HEK293 (cell line): Measurements from ENCODE around the gene LRRIQ3.

Source experiments
- CTCF ChIA-PET: fragments of 350-600 bp; formaldehyde crosslinking; extraction: SDS; loops from one replicate; lab custom pipeline; 2021; ENCODE audit warnings: antibody characterized with exemption; lab: Yijun Ruan, JAX
- POLR2A ChIA-PET: fragments of 300-600 bp; formaldehyde crosslinking; extraction: SDS; loops from one replicate; lab custom pipeline; 2020; ENCODE audit warnings: antibody characterized with exemption, inconsistent platforms; lab: Yijun Ruan, JAX
- H3K27ac ChIP-seq: fragments of 200-500 bp; sonication (Bioruptor generic); 2 replicates; pipeline ENCODE4 v1.5.1; 2014; ENCODE audit warnings: low read depth, low read length, control low read depth, inconsistent platforms; ENCODE audit errors: extremely low read depth
- H3K36me3 ChIP-seq, 2 experiments: fragments of 200-500 bp in 1 of 2; sonication (Bioruptor generic) in 1 of 2; 1 replicate in 1 of 2; 2 replicates in 1 of 2; pipeline ENCODE4 v1.5.1; 2014 to 2017; ENCODE audit warnings: inconsistent platforms in 2 of 2, low read length in 2 of 2; ENCODE audit not compliant: control insufficient read depth in 2 of 2, insufficient read depth in 1 of 2
- H3K4me1 ChIP-seq: fragments of 200-500 bp; sonication (Bioruptor generic); 2 replicates; pipeline ENCODE4 v1.5.1; 2014; ENCODE audit warnings: mild to moderate bottlenecking, low read length, inconsistent platforms; ENCODE audit not compliant: control insufficient read depth, insufficient read depth
- H3K4me3 ChIP-seq: 2 replicates; pipeline ENCODE4 v1.5.1; 2011; ENCODE audit warnings: low read depth, mild to moderate bottlenecking, control low read depth, low read length, moderate library complexity
- H3K9me3 ChIP-seq: fragments of 200-500 bp; sonication (Bioruptor generic); 2 replicates; pipeline ENCODE4 v1.5.1; 2014; ENCODE audit warnings: low read depth, low read length, inconsistent platforms; ENCODE audit not compliant: control insufficient read depth, insufficient read depth
- BCL11A ChIP-seq: fragments of 450-650 bp; formaldehyde crosslinking; IDR thresholded peaks from 2 replicates; pipeline ENCODE4 v1.5.1; 2016; ENCODE audit warnings: low read depth, missing biosample characterization, missing genetic modification characterization
- SCRT2 ChIP-seq: fragments of 450-650 bp; formaldehyde crosslinking; IDR thresholded peaks from 2 replicates; pipeline ENCODE4 v1.5.1; 2016; ENCODE audit warnings: missing biosample characterization, missing genetic modification characterization
- SP3 ChIP-seq: fragments of 450-650 bp; formaldehyde crosslinking; IDR thresholded peaks from 2 replicates; pipeline ENCODE4 v1.5.1; 2016; ENCODE audit warnings: missing biosample characterization, missing genetic modification characterization
- SP7 ChIP-seq: fragments of 450-650 bp; formaldehyde crosslinking; IDR thresholded peaks from 2 replicates; pipeline ENCODE4 v1.5.1; 2016; ENCODE audit warnings: missing biosample characterization, missing genetic modification characterization
- ZBTB21 ChIP-seq: fragments of 450-650 bp; formaldehyde crosslinking; IDR thresholded peaks from 2 replicates; pipeline ENCODE4 v1.5.1; 2017; ENCODE audit warnings: missing biosample characterization, missing genetic modification characterization
- ZFP3 ChIP-seq: fragments of 450-650 bp; formaldehyde crosslinking; IDR thresholded peaks from 2 replicates; pipeline ENCODE4 v1.5.1; 2016; ENCODE audit warnings: low read depth, missing biosample characterization, missing genetic modification characterization
- ZFP41 ChIP-seq: fragments of 450-650 bp; formaldehyde crosslinking; IDR thresholded peaks from 2 replicates; pipeline ENCODE4 v1.5.1; 2016; ENCODE audit warnings: missing biosample characterization, missing genetic modification characterization, borderline replicate concordance
- ZNF112 ChIP-seq: fragments of 450-650 bp; formaldehyde crosslinking; IDR thresholded peaks from 2 replicates; pipeline ENCODE4 v1.5.0; 2017; ENCODE audit warnings: missing biosample characterization, missing genetic modification characterization
- ZNF19 ChIP-seq: fragments of 450-650 bp; formaldehyde crosslinking; IDR thresholded peaks from 2 replicates; pipeline ENCODE4; 2016; ENCODE audit warnings: missing biosample characterization, missing genetic modification characterization, low read depth
- ZNF211 ChIP-seq: fragments of 450-650 bp; formaldehyde crosslinking; IDR thresholded peaks from 2 replicates; pipeline ENCODE4 v1.5.1; 2016; ENCODE audit warnings: low read depth, missing biosample characterization, missing genetic modification characterization
- ZNF23 ChIP-seq: fragments of 450-650 bp; formaldehyde crosslinking; IDR thresholded peaks from 2 replicates; pipeline ENCODE4 v1.5.1; 2016; ENCODE audit warnings: missing biosample characterization, missing genetic modification characterization, borderline replicate concordance
- ZNF350 ChIP-seq: fragments of 450-650 bp; formaldehyde crosslinking; IDR thresholded peaks from 2 replicates; pipeline ENCODE4 v1.5.0; 2017; ENCODE audit warnings: missing biosample characterization, mild to moderate bottlenecking, missing genetic modification characterization
- ZNF37A ChIP-seq: fragments of 450-650 bp; IDR thresholded peaks from 2 replicates; pipeline ENCODE4 v1.5.1; 2018; ENCODE audit warnings: missing biosample characterization, missing genetic modification characterization
- ZNF433 ChIP-seq: fragments of 450-650 bp; formaldehyde crosslinking; IDR thresholded peaks from 2 replicates; pipeline ENCODE4 v1.5.1; 2016; ENCODE audit warnings: missing biosample characterization, missing genetic modification characterization, low read depth
- ZNF514 ChIP-seq: fragments of 450-650 bp; formaldehyde crosslinking; IDR thresholded peaks from 2 replicates; pipeline ENCODE4 v1.5.1; 2016; ENCODE audit warnings: missing biosample characterization, missing genetic modification characterization
- ZNF561 ChIP-seq: fragments of 450-650 bp; IDR thresholded peaks from 2 replicates; pipeline ENCODE4 v1.5.1; 2018; ENCODE audit warnings: missing biosample characterization, missing genetic modification characterization, borderline replicate concordance
- ZNF610 ChIP-seq: fragments of 450-650 bp; formaldehyde crosslinking; IDR thresholded peaks from 2 replicates; pipeline ENCODE4 v1.5.1; 2016; ENCODE audit warnings: missing biosample characterization, missing genetic modification characterization, borderline replicate concordance
- ZNF664 ChIP-seq: fragments of 450-650 bp; formaldehyde crosslinking; IDR thresholded peaks from 2 replicates; pipeline ENCODE4 v1.5.1; 2016; ENCODE audit warnings: missing biosample characterization, missing genetic modification characterization
- ZNF677 ChIP-seq: fragments of 450-650 bp; IDR thresholded peaks from 2 replicates; pipeline ENCODE4 v1.5.0; 2018; ENCODE audit warnings: missing biosample characterization, mild to moderate bottlenecking, missing genetic modification characterization, moderate library complexity
- ZNF785 ChIP-seq: fragments of 450-650 bp; formaldehyde crosslinking; IDR thresholded peaks from 2 replicates; pipeline ENCODE4 v1.5.1; 2016; ENCODE audit warnings: missing biosample characterization, missing genetic modification characterization
- ZSCAN16 ChIP-seq: fragments of 450-650 bp; formaldehyde crosslinking; IDR thresholded peaks from 2 replicates; pipeline ENCODE4 v1.5.1; 2016; ENCODE audit warnings: missing biosample characterization, missing genetic modification characterization
- TF ChIP-seq, protein P1 (sequence below): fragments of 450-650 bp; formaldehyde crosslinking; IDR thresholded peaks from 2 replicates; pipeline ENCODE4 v1.5.1; 2016; ENCODE audit warnings: missing biosample characterization, missing genetic modification characterization, low read depth
- TF ChIP-seq, protein P2 (sequence below): fragments of 450-650 bp; formaldehyde crosslinking; IDR thresholded peaks from 2 replicates; pipeline ENCODE4 v1.5.1; 2016; ENCODE audit warnings: missing biosample characterization, missing genetic modification characterization
- TF ChIP-seq, protein P3 (sequence below): fragments of 450-650 bp; formaldehyde crosslinking; IDR thresholded peaks from 2 replicates; pipeline ENCODE4 v1.5.1; 2016; ENCODE audit warnings: missing biosample characterization, missing genetic modification characterization
- TF ChIP-seq, protein P4 (sequence below): fragments of 450-650 bp; formaldehyde crosslinking; IDR thresholded peaks from 2 replicates; pipeline ENCODE4 v1.5.1; 2017; ENCODE audit warnings: missing biosample characterization, missing genetic modification characterization

Gene LRRIQ3

DNA sequence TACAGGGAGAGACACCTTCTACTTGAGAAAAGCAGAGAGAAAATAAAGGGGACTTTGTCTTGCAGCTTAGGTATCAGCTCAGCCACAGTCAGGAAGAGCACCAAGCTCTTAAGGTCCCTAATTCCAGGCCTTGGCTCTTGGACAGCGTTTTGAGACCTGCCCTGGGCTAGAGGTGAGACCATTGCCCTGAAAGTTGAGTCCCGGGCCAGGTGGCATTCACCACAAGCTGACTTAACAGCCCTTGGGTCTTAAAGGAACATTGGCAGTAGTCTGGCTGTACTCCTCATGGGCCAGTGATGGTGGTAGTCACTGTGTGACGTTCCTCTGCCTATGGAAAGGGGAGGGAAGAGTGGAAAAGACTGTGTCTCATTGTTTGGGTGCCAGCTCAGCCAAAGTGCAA, 25.5 kb upstream of the LRRIQ3 start:
- H3K4me3 ChIP-seq = no peak overlapping the region
- ChIA-PET POLR2A (no interaction called here), CTCF (no interaction called here)
- no peaks in the 10 kb centered on the region for H3K4me1 ChIP-seq
- TF ChIP-seq BCL11A (no peak), ZNF677 (tag by site-specific recombination) (no peak), ZNF514 (tag by site-specific recombination) (no peak)
- TF ChIP-seq, protein P1, sequence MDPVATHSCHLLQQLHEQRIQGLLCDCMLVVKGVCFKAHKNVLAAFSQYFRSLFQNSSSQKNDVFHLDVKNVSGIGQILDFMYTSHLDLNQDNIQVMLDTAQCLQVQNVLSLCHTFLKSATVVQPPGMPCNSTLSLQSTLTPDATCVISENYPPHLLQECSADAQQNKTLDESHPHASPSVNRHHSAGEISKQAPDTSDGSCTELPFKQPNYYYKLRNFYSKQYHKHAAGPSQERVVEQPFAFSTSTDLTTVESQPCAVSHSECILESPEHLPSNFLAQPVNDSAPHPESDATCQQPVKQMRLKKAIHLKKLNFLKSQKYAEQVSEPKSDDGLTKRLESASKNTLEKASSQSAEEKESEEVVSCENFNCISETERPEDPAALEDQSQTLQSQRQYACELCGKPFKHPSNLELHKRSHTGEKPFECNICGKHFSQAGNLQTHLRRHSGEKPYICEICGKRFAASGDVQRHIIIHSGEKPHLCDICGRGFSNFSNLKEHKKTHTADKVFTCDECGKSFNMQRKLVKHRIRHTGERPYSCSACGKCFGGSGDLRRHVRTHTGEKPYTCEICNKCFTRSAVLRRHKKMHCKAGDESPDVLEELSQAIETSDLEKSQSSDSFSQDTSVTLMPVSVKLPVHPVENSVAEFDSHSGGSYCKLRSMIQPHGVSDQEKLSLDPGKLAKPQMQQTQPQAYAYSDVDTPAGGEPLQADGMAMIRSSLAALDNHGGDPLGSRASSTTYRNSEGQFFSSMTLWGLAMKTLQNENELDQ (tag by site-specific recombination) = no peak
- H3K9me3 ChIP-seq = no peaks in the 10 kb centered on the region
- no peaks in the 10 kb centered on the region for H3K36me3 ChIP-seq
- H3K27ac ChIP-seq = no peak overlapping the region

DNA sequence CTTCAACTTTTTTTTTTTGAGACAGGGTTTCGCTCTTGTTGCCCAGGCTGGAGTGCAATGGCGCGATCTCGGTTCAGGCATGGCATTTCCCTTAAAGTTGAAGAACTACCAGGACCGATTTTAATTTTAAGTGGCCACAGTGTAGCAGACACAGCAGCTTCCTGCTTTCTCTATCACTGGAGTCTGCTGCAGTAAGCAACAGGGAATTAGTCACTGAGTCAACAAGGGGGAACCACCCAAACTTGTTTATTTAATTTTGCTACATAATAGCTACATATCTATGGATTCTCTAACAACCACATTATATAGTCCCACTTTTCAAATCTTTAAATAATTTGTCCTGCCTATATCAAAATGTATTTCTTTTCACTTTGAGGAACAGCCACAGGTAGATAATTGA, 24.7 kb upstream of the LRRIQ3 start:
- no peak for TF ChIP-seq ZNF211
- H3K9me3 ChIP-seq = no peaks in the 10 kb centered on the region
- H3K4me1 ChIP-seq = no peaks in the 10 kb centered on the region
- no peak overlapping the region for H3K4me3 ChIP-seq
- H3K36me3 ChIP-seq = no peaks in the 10 kb centered on the region
- ChIA-PET CTCF (no interaction called here), POLR2A (no interaction called here)
- no peak overlapping the region for H3K27ac ChIP-seq

DNA sequence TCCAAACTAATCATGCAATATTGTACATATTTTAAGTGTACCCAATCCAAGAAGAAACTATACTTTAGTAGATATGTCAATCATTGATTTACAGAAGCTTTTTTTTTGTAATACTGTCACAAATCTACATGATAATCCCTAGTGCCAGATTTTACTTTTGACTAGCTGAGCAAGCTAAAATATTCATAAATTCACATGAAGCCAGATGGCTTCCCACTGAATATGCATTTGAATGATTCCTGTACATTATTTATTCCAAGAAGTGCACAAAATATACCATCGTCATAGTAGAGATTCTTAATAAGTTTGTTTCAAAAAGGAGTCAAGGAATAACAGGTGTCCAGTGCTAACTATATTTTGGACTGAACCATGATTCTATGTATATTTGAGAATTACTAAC, 17.3 kb upstream of the LRRIQ3 start:
- POLR2A ChIA-PET = no interaction called here
- no peak for TF ChIP-seq SP7 (tag by site-specific recombination)
- TF ChIP-seq ZNF23 = no peak
- TF ChIP-seq, protein P2, sequence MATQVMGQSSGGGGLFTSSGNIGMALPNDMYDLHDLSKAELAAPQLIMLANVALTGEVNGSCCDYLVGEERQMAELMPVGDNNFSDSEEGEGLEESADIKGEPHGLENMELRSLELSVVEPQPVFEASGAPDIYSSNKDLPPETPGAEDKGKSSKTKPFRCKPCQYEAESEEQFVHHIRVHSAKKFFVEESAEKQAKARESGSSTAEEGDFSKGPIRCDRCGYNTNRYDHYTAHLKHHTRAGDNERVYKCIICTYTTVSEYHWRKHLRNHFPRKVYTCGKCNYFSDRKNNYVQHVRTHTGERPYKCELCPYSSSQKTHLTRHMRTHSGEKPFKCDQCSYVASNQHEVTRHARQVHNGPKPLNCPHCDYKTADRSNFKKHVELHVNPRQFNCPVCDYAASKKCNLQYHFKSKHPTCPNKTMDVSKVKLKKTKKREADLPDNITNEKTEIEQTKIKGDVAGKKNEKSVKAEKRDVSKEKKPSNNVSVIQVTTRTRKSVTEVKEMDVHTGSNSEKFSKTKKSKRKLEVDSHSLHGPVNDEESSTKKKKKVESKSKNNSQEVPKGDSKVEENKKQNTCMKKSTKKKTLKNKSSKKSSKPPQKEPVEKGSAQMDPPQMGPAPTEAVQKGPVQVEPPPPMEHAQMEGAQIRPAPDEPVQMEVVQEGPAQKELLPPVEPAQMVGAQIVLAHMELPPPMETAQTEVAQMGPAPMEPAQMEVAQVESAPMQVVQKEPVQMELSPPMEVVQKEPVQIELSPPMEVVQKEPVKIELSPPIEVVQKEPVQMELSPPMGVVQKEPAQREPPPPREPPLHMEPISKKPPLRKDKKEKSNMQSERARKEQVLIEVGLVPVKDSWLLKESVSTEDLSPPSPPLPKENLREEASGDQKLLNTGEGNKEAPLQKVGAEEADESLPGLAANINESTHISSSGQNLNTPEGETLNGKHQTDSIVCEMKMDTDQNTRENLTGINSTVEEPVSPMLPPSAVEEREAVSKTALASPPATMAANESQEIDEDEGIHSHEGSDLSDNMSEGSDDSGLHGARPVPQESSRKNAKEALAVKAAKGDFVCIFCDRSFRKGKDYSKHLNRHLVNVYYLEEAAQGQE (tag by site-specific recombination) = no peak
- no peak for TF ChIP-seq ZNF561 (tag by site-specific recombination)
- no peak for TF ChIP-seq ZNF664
- no peak for TF ChIP-seq ZNF112
- no peak for TF ChIP-seq SCRT2
- TF ChIP-seq, protein P3, sequence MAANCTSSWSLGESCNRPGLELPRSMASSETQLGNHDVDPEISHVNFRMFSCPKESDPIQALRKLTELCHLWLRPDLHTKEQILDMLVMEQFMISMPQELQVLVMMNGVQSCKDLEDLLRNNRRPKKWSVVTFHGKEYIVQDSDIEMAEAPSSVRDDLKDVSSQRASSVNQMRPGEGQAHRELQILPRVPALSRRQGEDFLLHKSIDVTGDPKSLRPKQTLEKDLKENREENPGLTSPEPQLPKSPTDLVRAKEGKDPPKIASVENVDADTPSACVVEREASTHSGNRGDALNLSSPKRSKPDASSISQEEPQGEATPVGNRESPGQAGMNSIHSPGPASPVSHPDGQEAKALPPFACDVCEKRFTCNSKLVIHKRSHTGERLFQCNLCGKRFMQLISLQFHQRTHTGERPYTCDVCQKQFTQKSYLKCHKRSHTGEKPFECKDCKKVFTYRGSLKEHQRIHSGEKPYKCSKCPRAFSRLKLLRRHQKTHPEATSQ (tag by site-specific recombination) = no peak
- TF ChIP-seq SP3 (tag by site-specific recombination) = no peak
- no peak for TF ChIP-seq ZFP41 (tag by site-specific recombination)
- TF ChIP-seq ZSCAN16 (tag by site-specific recombination) = no peak
- TF ChIP-seq, protein P4, sequence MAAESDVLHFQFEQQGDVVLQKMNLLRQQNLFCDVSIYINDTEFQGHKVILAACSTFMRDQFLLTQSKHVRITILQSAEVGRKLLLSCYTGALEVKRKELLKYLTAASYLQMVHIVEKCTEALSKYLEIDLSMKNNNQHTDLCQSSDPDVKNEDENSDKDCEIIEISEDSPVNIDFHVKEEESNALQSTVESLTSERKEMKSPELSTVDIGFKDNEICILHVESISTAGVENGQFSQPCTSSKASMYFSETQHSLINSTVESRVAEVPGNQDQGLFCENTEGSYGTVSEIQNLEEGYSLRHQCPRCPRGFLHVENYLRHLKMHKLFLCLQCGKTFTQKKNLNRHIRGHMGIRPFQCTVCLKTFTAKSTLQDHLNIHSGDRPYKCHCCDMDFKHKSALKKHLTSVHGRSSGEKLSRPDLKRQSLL = no peak
- no peak for TF ChIP-seq ZNF37A (tag by site-specific recombination)
- no peak for TF ChIP-seq ZFP3 (tag by site-specific recombination)
- no peak for TF ChIP-seq ZNF785 (tag by site-specific recombination)
- TF ChIP-seq ZBTB21 = no peak
- TF ChIP-seq ZNF433 (tag by site-specific recombination) = no peak
- TF ChIP-seq ZNF19 (tag by site-specific recombination) = no peak
- no peak for TF ChIP-seq ZNF610 (tag by site-specific recombination)
- no peak for TF ChIP-seq ZNF350 (tag by site-specific recombination)
- CTCF ChIA-PET = no interaction called here

More for the DNA sequence above, 17.3 kb upstream of the LRRIQ3 start:
- no peak overlapping the region for H3K4me3 ChIP-seq
- H3K36me3 ChIP-seq = no peaks in the 10 kb centered on the region
- no peaks in the 10 kb centered on the region for H3K4me1 ChIP-seq
- no peak overlapping the region for H3K27ac ChIP-seq
- H3K9me3 ChIP-seq = no peaks in the 10 kb centered on the region
